Muscle of leg (tissue), 11 donors: ENCODE results near the gene DDIT4. TPM values are rescaled to one million over a fixed set of nuclear protein-coding genes. Genes with fewer than 3 reads are reported as not detected.
A peak's percentile ranks its signal among the peaks of the same experiment; 100 is the strongest.
"Not testable (repeated sequence)": the region's sequence is repeated elsewhere in the genome, so short reads cannot be mapped to it uniquely, and the experiment has no call there.

Experiments used
- DNase-seq: peaks from one replicate; pipeline ENCODE4 v3.0.0; 2013
- H3K27ac ChIP-seq: one replicate; pipeline ENCODE4 v1.5.1; 2013; ENCODE audit warnings: mild to moderate bottlenecking, low read length, control low read depth
- H3K27me3 ChIP-seq: one replicate; pipeline ENCODE4 v1.6.1; 2013; ENCODE audit warnings: low read length; ENCODE audit not compliant: control insufficient read depth, insufficient read depth
- H3K36me3 ChIP-seq: one replicate; pipeline ENCODE4 v1.6.1; 2013; ENCODE audit warnings: low read length; ENCODE audit not compliant: control insufficient read depth, insufficient read depth
- H3K4me1 ChIP-seq: one replicate; pipeline ENCODE4 v1.6.1; 2013; ENCODE audit warnings: low read length; ENCODE audit not compliant: control insufficient read depth, insufficient read depth
- H3K4me3 ChIP-seq: one replicate; pipeline ENCODE4 v1.5.1; 2013; ENCODE audit warnings: low read length, control low read depth
- H3K9me3 ChIP-seq: replicated peaks from 2 replicates; pipeline ENCODE4 v1.6.1; 2013; ENCODE audit warnings: low read depth, low read length; ENCODE audit not compliant: control insufficient read depth
- WGBS: methylation state at CpG from one replicate; pipeline ENCODE4 v1.1.5; 2013; ENCODE audit warnings: missing lambda C conversion rate; ENCODE audit not compliant: insufficient coverage; 5-methylcytosine and 5-hydroxymethylcytosine counted together
- polyA plus RNA-seq, 8 donors: library from polyadenylated mRNA; unstranded; fragments of 120-200 nt; gene quantifications; one replicate each; pipeline versions ENCODE4 v1.2.1 to v1.2.3, GENCODE V29; 2013; ENCODE audit warnings: inconsistent platforms in 1 of 8, low replicate concordance in 1 of 8; ENCODE audit not compliant: insufficient read length in 8 of 8, insufficient read depth in 1 of 8
- total RNA-seq: library from RNA; stranded (reverse); fragments of 120-200 nt; gene quantifications from one replicate; pipeline ENCODE4 v1.2.4, GENCODE V29; 2013

DDIT4 gene
- total and polyA plus RNA-seq, 9 donors: 67.2 to 99.8 (median 72.2) TPM

DNA sequence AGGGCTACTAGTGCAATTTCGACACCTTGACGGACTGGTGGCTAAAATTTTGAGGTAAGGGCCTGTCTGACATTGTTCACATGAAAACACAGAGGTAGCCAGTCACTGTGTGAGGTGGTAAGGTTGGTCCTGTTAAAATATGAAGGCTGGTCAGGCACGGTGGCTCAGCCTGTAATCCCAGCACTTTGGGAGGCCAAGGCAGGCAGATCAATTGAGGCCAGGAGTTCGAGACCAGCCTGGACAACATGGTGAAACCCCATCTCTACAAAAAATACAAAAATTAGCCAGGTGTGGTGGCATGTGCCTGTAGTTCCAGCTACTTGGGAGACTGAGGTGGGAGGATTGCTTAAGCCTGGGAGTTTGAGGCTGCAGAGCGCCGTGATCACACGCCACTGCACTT, 34.0 kb downstream of the DDIT4 start:
- not testable (repeated sequence) for H3K27ac ChIP-seq, H3K36me3 ChIP-seq, H3K4me3 ChIP-seq, H3K9me3 ChIP-seq, DNase-seq, H3K27me3 ChIP-seq
- 97% methylated on average over 3 of the region's 7 CpGs for WGBS
- H3K4me1 ChIP-seq: peaks cover 31% of the 10 kb centered on the region

DNA sequence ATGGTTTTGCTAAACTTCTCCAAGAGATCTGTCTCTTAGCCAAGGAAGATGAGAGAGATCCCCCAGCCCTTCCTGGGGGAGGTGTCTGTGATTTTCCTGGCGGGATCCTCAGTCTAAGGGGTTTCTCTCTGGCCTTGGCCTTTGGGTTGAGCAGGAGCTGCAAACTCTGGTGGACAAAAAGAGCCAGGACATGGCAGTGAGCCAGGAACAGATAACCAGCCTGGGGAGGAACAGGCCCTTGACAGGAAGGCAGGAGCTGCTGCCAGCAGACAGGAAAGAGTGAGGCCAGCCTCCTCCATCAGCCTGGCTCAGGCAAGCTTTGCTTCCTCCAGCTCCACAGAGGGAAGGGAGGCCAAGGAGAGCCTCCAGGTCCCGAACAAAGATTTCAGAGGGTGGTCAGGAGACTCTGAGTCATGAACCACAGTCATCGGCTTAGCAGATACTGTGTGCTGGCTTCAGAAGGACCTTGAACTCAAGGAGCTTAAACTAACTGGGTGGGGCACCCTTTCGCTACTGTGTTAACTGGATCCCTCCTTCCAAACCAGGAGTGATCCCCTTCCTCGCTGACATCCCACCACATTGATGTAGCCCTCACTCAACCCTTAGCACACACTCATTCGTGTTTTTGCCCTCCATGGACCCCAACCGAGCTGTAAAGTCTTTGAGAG, 34.7 kb downstream of the DDIT4 start:
- no peaks in the 10 kb centered on the region for H3K27me3 ChIP-seq
- no peak overlapping the region for H3K4me3 ChIP-seq
- H3K9me3 ChIP-seq: no peaks in the 10 kb centered on the region
- peak overlapping the region; percentile 33 for H3K27ac ChIP-seq
- 56% methylated on average over 6 of the region's 7 CpGs for WGBS
- H3K4me1 ChIP-seq: peaks cover 31% of the 10 kb centered on the region
- no peaks in the 10 kb centered on the region for H3K36me3 ChIP-seq
- DNase-seq: peak; percentile 59

DNA sequence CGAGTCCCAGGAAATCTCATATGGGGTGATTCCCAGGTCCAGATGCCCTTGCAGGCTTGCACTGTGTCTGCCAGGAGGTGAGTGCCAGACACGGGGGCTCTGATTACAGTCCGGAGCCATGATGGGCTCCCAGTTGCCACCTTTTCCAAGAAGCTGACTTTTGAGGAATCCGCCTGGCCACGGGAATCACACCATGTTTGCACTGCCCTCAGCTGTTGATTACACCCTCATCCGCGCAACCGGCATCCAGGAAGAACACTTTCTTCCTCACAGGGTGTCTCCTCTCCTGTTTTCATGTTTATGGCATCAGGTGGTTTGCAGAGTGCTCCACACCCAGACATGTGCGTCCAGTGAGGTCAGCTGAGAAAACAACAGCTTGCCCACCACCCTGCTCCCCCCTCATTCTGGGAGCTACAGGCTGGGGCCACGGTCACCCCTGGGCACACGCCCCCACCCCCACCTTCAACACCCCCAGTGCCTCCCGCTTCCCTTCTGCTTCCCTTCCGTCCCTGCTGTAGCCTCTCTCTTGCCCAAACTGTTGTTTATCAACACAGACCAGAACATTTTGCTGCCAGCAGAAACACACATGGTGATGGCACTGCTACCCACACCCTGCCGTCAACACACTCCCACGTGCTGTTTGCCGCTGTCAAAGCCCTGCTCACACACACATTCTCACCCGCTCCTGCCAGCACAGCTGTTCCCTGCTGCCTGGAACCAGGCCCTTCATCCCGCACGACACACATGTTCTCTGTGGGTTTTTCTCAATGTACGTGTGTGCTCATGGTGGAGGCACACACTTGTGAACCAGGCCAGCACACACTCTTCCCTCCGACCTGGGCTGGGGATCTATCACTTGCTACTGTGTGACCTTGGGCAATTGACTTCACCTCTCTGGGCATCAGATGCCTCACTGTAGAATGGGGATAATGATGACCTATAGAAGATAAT, 35.8 kb downstream of the DDIT4 start:
- Histone ChIP-seq H3K36me3 (no peaks in the 10 kb centered on the region), H3K27ac (peak overlapping the region; percentile 79), H3K27me3 (no peaks in the 10 kb centered on the region), H3K4me3 (no peak overlapping the region), H3K4me1 (peaks cover 34% of the 10 kb centered on the region), H3K9me3 (no peaks in the 10 kb centered on the region)
- 51% methylated on average over 16 of the region's 21 CpGs for WGBS
- peak; percentile 88 for DNase-seq

DNA sequence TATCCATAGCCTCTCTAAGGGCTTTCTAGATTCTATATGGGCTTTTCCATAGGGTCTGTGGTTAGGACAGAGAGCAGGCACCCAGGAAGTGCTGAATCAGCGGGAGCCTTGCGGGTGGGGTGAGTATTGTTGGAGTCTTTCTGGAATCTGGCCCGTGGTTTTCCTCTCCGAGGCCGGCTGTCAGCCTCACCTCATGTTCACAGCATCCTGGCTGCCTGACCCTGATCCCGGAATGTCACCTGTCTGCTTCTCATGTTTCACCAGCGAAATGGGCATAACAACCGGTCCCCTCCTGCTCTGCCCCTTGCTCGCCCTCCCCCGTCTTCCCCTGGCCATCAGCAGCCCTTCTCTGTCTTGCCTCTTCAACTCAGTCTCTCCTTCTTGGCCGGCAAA, 36.5 kb downstream of the DDIT4 start:
- 22% methylated on average over 6 of the region's 11 CpGs for WGBS
- Histone ChIP-seq H3K27ac (peak overlapping the region; percentile 53), H3K27me3 (no peaks in the 10 kb centered on the region), H3K36me3 (no peaks in the 10 kb centered on the region), H3K4me3 (no peak overlapping the region), H3K4me1 (peaks cover 40% of the 10 kb centered on the region), H3K9me3 (no peaks in the 10 kb centered on the region)
- DNase-seq: peak; percentile 46

DNA sequence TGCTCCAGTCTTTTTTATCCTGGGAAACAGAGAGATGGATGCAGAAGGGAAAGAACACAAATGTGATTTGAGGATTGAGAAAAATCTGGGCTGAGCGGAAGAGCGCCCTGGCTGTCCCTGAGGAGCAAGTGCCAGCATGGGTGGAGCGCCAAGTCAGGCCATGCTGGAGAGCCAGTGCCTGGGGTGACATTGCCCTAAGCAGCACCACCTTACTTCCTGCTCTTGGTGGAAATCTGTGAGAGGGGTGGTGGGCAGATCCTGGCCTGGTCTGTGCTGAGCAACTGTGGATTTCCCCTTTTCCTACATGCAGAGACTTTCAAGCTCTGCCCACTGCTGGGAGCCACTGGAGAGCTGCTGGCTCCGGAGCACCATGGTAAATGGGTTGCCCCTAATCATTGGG, 36.9 kb downstream of the DDIT4 start:
- H3K4me3 ChIP-seq: no peak overlapping the region
- H3K4me1 ChIP-seq: peaks cover 44% of the 10 kb centered on the region
- H3K9me3 ChIP-seq: no peaks in the 10 kb centered on the region
- peak; percentile 23 for DNase-seq
- no peaks in the 10 kb centered on the region for H3K36me3 ChIP-seq
- WGBS: 38% methylated on average over 1 of the region's 4 CpGs
- peak overlapping the region; percentile 53 for H3K27ac ChIP-seq
- H3K27me3 ChIP-seq: no peaks in the 10 kb centered on the region

DNA sequence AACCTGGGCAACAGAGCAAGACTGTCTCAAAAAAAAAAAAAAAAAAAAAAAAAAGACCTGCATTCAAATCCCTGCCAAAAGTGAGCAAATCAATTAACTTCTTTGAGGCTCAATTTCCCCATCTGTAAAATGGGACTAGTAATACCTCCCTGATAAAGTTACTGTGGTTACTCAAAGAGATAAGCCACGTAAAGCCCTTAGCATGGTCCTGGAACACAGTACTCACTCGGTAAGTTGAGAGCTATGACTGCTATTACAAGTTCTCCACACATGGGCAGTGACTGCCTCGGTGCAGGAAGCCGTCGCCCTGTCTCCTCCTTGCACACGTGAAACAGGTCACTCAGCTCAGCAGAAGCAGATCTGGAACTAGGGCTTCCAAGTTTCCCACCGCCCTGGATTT, 37.9 kb downstream of the DDIT4 start:
- H3K4me1 ChIP-seq: peaks cover 54% of the 10 kb centered on the region
- WGBS: 76% methylated on average over 6 of the region's 7 CpGs

DNA sequence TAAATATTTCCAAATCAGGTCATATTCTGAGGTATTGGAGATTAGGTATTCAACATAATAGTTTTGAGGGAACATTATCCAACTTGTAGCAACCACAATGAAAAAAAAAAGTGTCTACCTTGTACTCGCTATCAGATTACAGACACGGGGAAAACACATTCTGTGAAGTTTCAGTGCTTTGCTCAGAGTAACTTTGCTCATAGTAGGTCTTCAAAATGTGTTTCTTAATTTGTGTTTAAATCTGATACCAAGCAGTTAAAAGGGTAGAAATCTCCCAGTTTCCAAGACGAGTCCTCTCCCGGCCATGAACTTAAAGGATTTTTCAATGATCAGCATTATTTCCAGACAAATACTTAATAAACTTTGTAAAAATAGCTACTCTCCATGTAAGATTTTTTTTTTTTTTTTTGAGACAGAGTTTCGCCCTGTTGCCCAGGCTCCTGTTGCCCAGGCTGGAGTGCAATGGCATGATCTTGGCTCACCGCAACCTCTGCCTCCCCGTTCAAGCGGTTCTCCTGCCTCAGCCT, 39.2 kb downstream of the DDIT4 start:
- WGBS: 95% methylated on average over 4 of the region's 8 CpGs
- Histone ChIP-seq H3K27me3 (no peaks in the 10 kb centered on the region), H3K27ac (no peak overlapping the region), H3K9me3 (no peaks in the 10 kb centered on the region), H3K36me3 (no peaks in the 10 kb centered on the region), H3K4me3 (no peak overlapping the region), H3K4me1 (peaks cover 61% of the 10 kb centered on the region)
- DNase-seq: no peak

More for the DNA sequence above, 37.9 kb downstream of the DDIT4 start:
- no peaks in the 10 kb centered on the region for H3K9me3 ChIP-seq
- H3K36me3 ChIP-seq: no peaks in the 10 kb centered on the region
- no peak overlapping the region for H3K27ac ChIP-seq
- no peak overlapping the region for H3K4me3 ChIP-seq
- no peak for DNase-seq
- H3K27me3 ChIP-seq: no peaks in the 10 kb centered on the region

DNA sequence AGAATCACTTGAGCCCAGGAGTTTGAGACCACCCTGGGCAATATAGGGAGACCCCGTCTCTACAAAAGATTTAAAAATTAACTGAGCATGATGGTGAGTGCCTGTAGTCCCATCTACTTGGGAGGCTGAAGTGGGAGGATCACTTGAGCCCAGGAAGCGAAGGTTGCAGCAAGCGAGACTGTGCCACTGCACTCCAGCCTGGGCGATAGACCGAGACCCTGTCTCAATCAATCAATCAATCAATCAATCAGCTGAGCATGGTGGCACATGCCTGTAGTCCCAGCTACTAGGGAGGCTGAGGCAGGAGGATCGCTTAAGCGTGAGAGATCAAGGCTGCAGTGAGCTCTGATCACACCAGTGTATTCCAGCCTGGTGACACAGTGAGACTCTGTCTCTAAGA, 40.5 kb downstream of the DDIT4 start:
- no peak overlapping the region for H3K27ac ChIP-seq
- H3K9me3 ChIP-seq: no peaks in the 10 kb centered on the region
- H3K27me3 ChIP-seq: no peaks in the 10 kb centered on the region
- peaks cover 57% of the 10 kb centered on the region for H3K4me1 ChIP-seq
- H3K36me3 ChIP-seq: no peaks in the 10 kb centered on the region
- no peak for DNase-seq
- H3K4me3 ChIP-seq: no peak overlapping the region
- WGBS: 100% methylated on average over 6 of the region's 7 CpGs

DNA sequence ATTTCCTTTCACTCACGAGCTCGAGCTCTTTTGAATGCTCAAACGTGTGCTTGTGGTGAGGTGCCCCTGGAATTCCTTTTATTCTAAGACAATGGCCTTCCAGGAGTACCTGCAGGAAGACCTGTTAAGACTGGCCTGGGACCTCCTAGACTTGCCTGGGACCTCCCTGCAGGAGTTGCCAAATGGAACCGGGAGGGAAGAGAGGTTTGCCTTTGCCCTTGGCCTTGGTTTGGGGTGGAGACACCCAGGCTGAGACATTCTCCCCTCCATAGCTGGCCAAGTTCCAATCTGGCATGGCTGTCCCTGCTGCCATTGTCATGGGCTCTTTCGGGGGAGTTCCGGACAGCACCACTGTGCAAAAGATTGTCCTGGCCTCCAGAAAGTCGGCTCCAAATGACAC, 41.3 kb downstream of the DDIT4 start:
- Histone ChIP-seq H3K4me1 (peaks cover 56% of the 10 kb centered on the region), H3K4me3 (no peak overlapping the region), H3K9me3 (no peaks in the 10 kb centered on the region), H3K36me3 (no peaks in the 10 kb centered on the region), H3K27ac (peak overlapping the region; percentile 87), H3K27me3 (no peaks in the 10 kb centered on the region)
- peak; percentile 57 for DNase-seq
- WGBS: 43% methylated on average over 2 of the region's 7 CpGs
